AG09319 (cell line): ENCODE data around the gene SERPINA1.
"Not testable (repeated sequence)": the region's sequence is repeated elsewhere in the genome, so short reads cannot be mapped to it uniquely, and the experiment has no call there.

ENCODE experiments used
- DNase-seq: peaks from one replicate; pipeline ENCODE4 v3.0.0-alpha.2; 2010; ENCODE audit warnings: low read depth; ENCODE audit errors: extremely low read depth
- CTCF ChIP-seq: IDR thresholded peaks from 2 replicates; pipeline ENCODE4 v1.5.1; 2011; ENCODE audit warnings: low read depth, mild to moderate bottlenecking, inconsistent platforms, low read length, moderate library complexity

SERPINA1 gene

GRCh38 chr14:94349276-94349675 is 39.1 kb downstream of the SERPINA1 start:
- no peak for TF ChIP-seq CTCF

GRCh38 chr14:94348836-94349235 is 39.6 kb downstream of the SERPINA1 start:
- no peak for TF ChIP-seq CTCF
- DNase-seq, result no peak

More at GRCh38 chr14:94349276-94349675, 39.1 kb downstream of the SERPINA1 start:
- no peak for DNase-seq

GRCh38 chr14:94346841-94347240 is 41.6 kb downstream of the SERPINA1 start:
- TF ChIP-seq CTCF, result no peak
- DNase-seq, result no peak

GRCh38 chr14:94346065-94346786 is 42.2 kb downstream of the SERPINA1 start:
- DNase-seq, result not testable (repeated sequence)

GRCh38 chr14:94345344-94346064 is 42.9 kb downstream of the SERPINA1 start:
- no peak for TF ChIP-seq CTCF
- peak; percentile 80 for DNase-seq

- DNase-seq, result no peak
- no peak for TF ChIP-seq CTCF
Measured at GRCh38 chr14:94344389-94344788, 44.0 kb downstream of the SERPINA1 start.

GRCh38 chr14:94343238-94344005 is 45.0 kb downstream of the SERPINA1 start:
- no peak for DNase-seq
- no peak for TF ChIP-seq CTCF
